GM21619 (cell line): ENCODE results near the gene CCR6.
A peak's percentile ranks its signal among the peaks of the same experiment; 100 is the strongest.

ENCODE experiments used
- ATAC-seq: cut with Tn5 transposase; IDR thresholded peaks from one replicate; pipeline ENCODE4 v1.9.1; 2021; ENCODE audit not compliant: unreplicated experiment

Gene CCR6

GRCh38 chr6:167097770-167098169 lies 25.1 kb upstream of the CCR6 start:
- no peak for ATAC-seq

- no peak for ATAC-seq
These were observed 24.1 kb upstream of the CCR6 start for GRCh38 chr6:167098825-167099225.

- no peak for ATAC-seq
These were observed 23.2 kb upstream of the CCR6 start for GRCh38 chr6:167099707-167100106.

- no peak for ATAC-seq
These were observed 22.6 kb upstream of the CCR6 start for GRCh38 chr6:167100241-167100674.

- no peak for ATAC-seq
These were observed 20.6 kb upstream of the CCR6 start for GRCh38 chr6:167102318-167102717.

GRCh38 chr6:167103041-167103891 lies 19.6 kb upstream of the CCR6 start:
- peak; percentile 98 for ATAC-seq

GRCh38 chr6:167104388-167104787 lies 18.5 kb upstream of the CCR6 start:
- ATAC-seq = no peak

- no peak for ATAC-seq
These were observed 17.8 kb upstream of the CCR6 start for GRCh38 chr6:167105060-167105459.

GRCh38 chr6:167106406-167106805 lies 16.5 kb upstream of the CCR6 start:
- ATAC-seq = no peak

- no peak for ATAC-seq
These were observed 15.1 kb upstream of the CCR6 start for GRCh38 chr6:167107787-167108186.

GRCh38 chr6:167108278-167108677 lies 14.6 kb upstream of the CCR6 start:
- no peak for ATAC-seq

GRCh38 chr6:167109651-167110050 lies 13.2 kb upstream of the CCR6 start:
- no peak for ATAC-seq

- no peak for ATAC-seq
These were observed 11.3 kb upstream of the CCR6 start for GRCh38 chr6:167111597-167111996.

GRCh38 chr6:167112421-167112820 lies 10.5 kb upstream of the CCR6 start:
- ATAC-seq = no peak

GRCh38 chr6:167113047-167113754 lies 9.7 kb upstream of the CCR6 start:
- ATAC-seq = peak; percentile 50

- peak; percentile 83 for ATAC-seq
These were observed 8.7 kb upstream of the CCR6 start for GRCh38 chr6:167113935-167114910.

- no peak for ATAC-seq
These were observed 7.8 kb upstream of the CCR6 start for GRCh38 chr6:167115054-167115453.

GRCh38 chr6:167116109-167116837 lies 6.6 kb upstream of the CCR6 start:
- no peak for ATAC-seq

- no peak for ATAC-seq
These were observed 6.1 kb upstream of the CCR6 start for GRCh38 chr6:167116838-167117228.

- ATAC-seq = no peak
These were observed 4.9 kb upstream of the CCR6 start for GRCh38 chr6:167118006-167118405.
